HG03097 (cell line): Measurements from ENCODE around the gene IGFLR1.
A peak's percentile ranks its signal among the peaks of the same experiment; 100 is the strongest.
"Not testable (repeated sequence)": the region's sequence is repeated elsewhere in the genome, so short reads cannot be mapped to it uniquely, and the experiment has no call there.

ENCODE experiments used
- ATAC-seq: cut with Tn5 transposase; IDR thresholded peaks from one replicate; pipeline ENCODE4 v1.9.1; 2021; ENCODE audit not compliant: unreplicated experiment, low FRiP score

The IGFLR1 gene

GRCh38 chr19:35713904-35714495 is 28.3 kb downstream of the IGFLR1 start:
- ATAC-seq: no peak

GRCh38 chr19:35713506-35713850 is 28.8 kb downstream of the IGFLR1 start:
- no peak for ATAC-seq

- no peak for ATAC-seq
Observed at GRCh38 chr19:35712567-35713505, 29.4 kb downstream of the IGFLR1 start.

GRCh38 chr19:35710784-35711723 is 31.2 kb downstream of the IGFLR1 start:
- no peak for ATAC-seq

- ATAC-seq: no peak
Observed at GRCh38 chr19:35708391-35708790, 33.9 kb downstream of the IGFLR1 start.

GRCh38 chr19:35704218-35704617 is 38.0 kb downstream of the IGFLR1 start, which contains the start of gene ZBTB32:
Gene ZBTB32 (plus strand): TSS chr19:35704558. CDS start chr19:35714627, 10,069 bp downstream.
- no peak for ATAC-seq

- ATAC-seq: no peak
Observed at GRCh38 chr19:35703343-35703742, 38.9 kb downstream of the IGFLR1 start.

GRCh38 chr19:35702223-35703012 is 39.8 kb downstream of the IGFLR1 start:
- peak; percentile 93 for ATAC-seq

- no peak for ATAC-seq
Observed at GRCh38 chr19:35696835-35697234, 45.4 kb downstream of the IGFLR1 start.

- ATAC-seq: no peak
Observed at GRCh38 chr19:35695895-35696422, 46.3 kb downstream of the IGFLR1 start.

GRCh38 chr19:35693835-35694599 is 48.2 kb downstream of the IGFLR1 start:
- ATAC-seq: peak; percentile 78

- ATAC-seq: peak; percentile 17
Observed at GRCh38 chr19:35693422-35693821, 48.8 kb downstream of the IGFLR1 start.

GRCh38 chr19:35692010-35692409 is 50.2 kb downstream of the IGFLR1 start:
- no peak for ATAC-seq

GRCh38 chr19:35691106-35691505 is 51.1 kb downstream of the IGFLR1 start:
- ATAC-seq: not testable (repeated sequence)

- ATAC-seq: no peak
Observed at GRCh38 chr19:35689836-35690235, 52.4 kb downstream of the IGFLR1 start.
